GM21526 (cell line): ENCODE results near the gene DDOST.

Experiments used
- ATAC-seq: cut with Tn5 transposase; IDR thresholded peaks from one replicate; pipeline ENCODE4 v1.9.1; 2021; ENCODE audit warnings: moderate library complexity; ENCODE audit not compliant: unreplicated experiment, low FRiP score

The DDOST gene

DNA sequence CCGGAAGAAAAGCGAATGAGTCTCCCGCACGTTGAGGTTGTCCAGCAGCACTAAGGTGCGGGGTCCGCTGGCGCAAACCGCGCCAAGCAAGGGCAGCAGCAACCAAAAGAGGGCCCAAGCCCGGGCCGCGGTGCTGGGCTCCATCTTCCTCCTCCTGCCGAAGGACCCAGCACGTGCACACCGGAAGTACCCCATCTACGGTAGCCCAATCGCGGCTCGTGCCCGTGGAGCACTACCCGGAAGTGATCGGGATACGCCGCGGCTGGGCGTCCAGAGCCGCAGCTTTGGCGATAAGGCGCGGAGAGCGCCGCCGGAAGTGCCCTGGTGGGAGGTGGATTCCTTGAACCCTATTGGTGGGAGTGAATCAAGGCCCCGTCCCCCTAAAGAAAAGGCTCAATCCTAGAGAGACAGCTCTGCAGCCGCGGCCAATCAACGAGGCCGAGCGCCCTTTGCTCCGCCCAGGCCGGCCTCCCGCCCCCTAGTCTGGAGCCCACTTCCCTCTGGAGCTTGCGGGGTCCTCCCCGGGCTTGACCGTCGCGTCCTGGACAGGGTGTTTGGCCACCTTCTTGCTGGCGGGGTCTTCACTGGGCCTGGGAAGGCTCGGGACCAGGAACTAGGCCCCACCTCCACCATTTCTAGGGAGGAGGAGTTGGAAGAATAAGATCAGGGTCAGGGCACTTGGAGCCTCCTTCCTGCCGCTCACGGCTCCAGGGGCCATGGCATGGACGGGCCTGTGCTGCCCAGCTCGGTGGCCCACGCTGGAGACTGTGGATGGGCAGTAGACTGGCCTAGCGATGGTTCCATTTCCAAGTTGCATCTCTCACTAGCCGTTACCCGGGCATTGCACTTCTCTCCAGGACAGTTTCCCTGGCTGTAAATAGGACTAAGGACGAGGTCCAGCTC, at the start of gene DDOST:
Gene DDOST (minus strand): TSS at position 163 of the 903 bp plus-strand sequence. CDS start 19 bp downstream, at position 144.
- ATAC-seq, result peak; percentile 88

DNA sequence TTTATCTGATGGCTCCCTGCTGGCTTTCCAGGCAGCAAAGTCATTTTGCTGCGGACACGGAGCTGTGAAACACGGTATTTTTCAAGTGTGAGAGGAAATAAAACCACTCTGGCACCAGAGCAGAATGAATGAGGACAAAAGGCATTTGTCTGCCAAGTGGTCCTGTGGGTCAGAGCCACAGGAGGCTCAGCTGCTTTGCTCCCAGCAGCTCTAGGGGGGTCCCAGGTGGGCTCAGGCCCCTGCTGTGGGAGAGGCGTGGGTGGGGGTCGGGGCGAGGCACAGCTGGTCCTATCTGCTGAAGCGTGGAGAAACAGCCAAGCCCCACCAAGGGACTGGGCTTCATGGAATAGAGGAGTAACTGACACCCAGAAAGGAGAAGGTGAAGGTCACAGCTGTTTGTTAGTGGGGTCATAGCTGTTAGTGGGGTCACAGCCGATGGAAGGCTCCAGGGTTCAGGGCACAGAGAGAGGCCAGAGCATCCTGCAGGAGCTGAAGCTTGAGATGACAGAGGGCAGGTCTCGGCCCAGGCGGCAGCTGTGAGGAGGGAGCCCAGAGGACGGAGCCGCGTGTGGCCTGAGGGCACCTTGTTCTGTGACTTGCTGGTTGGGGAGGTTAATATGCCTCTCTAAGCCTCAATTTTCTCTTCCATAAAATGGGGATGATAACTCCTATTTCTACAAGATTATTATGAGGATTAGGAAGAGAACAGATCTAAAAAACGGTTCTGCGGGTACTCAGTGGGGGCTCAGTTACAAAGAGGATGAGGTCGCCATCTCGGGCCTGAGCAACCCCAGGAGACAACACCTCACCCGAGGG, 49.5 kb upstream of the DDOST start:
- ATAC-seq, result no peak

DNA sequence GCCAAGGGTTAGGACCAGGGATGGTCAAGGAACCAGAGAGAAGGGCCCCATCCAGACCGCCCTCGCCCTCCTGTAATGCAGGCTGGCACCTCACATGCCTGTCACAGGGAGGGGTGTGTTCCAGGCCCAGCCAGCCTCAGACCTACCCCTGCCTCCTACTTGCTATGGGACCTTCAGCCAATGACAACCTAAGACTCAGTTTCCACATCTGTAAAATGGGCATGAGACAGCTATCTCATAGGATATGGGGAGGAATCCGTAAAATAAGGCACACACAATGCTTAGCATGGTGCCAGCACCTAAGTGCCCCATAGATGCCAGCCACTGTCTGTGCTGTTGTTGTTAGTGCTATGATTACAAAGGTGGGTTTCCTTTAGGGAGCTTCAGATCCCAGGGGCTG, 48.7 kb upstream of the DDOST start:
- ATAC-seq, result no peak

DNA sequence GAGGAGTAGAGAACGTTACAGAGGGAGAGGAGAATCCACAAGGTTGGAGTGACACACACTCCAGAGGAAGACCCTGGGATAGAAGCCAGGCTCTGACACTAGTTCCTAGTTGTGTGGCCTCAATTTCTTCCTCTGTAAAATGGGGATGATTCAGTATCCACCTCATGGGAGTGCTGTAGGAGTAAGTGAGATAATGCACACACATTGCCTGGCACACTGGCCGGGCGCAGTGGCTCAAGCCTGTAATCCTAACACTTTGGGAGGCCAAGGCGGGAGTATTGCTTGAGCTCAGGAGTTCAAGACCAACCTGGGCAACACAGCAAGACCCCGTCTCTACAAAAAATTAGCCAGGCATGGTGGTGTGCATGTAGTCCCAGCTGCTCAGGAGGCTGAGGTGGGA, 47.7 kb upstream of the DDOST start:
- ATAC-seq, result no peak

DNA sequence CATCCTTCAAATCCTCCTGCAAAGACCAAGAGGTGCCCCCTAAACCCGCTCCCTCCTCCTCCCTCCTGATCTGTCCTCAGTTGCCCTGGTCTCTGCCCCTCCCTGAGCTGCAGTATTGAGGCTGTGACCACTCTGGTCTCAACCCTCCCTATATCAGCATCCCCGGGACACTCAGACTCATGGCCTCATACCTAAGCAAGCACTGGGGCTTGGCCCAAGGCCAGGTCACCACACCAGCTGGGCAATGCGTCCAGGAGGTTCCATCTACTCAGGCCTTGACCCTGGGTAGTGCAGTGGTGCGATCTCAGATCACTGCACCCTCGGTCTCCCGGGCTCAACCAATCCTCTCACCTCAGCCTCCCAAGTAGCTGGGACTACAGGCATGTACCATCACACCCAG, 46.9 kb upstream of the DDOST start:
- no peak for ATAC-seq

DNA sequence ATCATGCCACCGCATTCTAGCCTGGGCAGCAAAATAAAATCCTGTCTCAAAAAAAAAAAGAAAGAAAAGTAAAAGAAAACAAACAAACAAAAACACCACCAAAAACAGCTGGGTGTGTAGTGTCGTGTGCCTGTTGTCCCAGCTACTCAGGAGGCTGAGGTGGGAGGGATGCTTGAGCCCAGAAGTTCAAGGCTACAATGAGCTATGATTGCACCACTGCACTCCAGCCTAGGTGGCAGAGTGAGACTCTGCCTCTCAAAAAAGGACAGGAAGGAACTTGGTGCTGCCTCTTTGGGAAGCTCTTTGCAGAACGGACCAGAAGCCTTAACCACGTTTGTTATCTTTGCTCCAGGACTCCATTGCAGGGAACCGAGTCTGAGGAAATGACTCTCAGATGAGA, 45.7 kb upstream of the DDOST start:
- no peak for ATAC-seq

DNA sequence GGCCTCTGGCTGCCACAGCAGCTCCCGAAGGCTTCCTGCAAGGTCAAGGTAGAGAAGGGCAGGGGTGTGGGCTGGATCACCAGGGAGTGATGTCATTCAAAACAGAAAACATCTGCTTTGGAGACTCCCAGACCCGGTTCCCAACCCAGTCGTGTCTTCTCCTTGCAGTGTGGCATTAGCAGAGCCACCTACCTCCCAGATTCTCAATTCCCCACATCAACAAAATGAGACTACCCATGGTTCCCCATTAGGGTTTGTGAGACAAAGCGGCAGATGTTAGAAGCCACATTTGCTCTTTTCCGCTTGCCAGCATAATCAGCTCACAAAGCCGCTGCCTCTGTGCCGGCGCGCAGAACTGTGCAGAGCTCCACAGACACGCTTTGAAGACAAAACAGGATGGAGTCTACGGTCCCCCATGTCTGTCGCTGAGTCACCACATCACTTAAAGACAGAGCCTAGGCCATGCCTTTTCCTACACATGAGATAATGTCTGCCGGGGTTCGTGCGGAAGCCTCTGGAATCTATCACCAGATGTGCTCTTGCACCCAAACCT, 44.1 kb upstream of the DDOST start:
- ATAC-seq, result no peak

DNA sequence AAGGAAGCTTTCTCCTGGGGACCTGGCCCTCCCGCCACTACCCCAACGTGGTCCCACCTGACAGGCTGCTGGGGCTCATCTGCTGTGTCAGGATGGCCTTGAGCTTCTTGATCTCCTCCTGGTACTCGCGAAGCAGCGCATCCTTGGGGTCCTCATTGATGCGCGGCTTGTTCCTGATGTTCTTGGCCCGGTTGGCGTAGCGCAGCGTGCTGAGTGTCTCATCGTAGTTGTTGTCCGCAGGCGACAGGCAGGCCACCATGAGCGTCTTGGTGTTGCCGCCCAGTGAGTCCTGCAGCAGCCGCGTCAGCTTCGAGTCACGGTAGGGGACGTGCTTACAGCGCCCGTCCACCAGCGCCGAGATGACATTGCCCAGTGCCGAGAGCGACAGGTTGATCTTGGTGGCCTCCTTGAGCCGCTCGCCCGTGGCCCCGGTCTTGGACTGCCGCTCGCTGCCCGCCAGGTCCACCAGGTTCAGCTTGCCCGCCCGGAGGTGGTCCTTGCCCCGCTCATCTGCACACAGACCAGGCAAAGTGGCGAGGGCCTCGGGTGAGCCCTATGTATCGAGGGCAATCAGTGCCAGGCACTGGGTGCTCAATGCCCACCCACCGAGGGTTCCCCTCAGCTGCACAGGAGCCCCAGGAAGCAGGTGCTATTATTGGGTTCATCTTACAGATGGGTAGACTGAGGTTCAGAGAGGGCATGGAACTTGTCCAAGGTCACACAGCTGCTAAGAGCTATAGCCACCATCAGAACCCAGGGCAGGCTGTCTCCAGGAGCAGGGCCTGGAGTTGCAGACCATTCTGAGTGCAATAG, 43.4 kb upstream of the DDOST start:
- ATAC-seq, result no peak

DNA sequence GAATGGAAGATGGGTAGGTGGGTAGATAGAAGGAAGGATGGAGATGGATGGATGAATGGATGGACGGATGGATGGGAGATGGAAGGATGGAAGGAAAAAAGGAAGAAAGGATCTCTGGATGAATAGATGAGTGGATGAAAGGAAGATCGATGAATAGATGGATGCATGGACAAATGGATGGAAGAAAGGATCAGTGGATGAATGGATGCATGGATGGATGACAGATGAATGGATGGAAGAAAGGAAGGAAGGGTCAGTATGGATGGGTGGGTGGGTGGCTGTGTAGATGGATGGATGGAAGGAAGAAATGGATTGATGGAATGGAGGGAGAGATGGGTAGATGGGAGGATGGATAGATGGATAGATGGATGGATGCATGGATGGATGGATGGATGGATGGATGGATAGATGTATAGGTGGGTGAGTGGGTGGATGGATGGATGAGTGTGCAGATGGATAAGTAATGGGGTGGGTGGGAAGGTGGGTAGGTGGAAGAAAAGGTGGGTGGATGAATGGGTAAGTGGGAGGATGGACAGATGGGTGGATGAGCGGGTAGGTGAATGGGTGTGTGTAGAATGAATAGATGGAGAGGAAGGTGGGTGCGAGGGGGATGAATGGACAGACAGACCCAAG, 42.1 kb upstream of the DDOST start:
- no peak for ATAC-seq

DNA sequence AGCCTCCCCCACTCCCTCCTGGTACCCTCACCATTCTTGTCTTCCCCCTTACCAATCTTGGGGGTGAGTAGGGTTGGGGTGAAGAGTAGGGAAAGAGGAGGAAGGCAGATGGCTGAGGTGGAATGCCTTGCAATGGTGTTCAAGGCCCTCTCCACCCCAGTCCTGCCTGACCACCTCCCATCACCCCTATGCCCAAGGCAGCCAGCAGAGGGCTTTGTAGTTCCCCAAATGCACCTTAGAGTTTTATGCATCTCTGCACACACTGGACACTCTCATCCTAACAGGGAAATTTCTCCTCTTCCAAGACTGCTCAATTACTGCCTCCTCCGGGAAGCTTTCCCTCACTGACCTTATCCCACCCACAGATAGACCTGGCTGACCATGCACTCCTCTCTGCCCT, 41.2 kb upstream of the DDOST start:
- no peak for ATAC-seq

DNA sequence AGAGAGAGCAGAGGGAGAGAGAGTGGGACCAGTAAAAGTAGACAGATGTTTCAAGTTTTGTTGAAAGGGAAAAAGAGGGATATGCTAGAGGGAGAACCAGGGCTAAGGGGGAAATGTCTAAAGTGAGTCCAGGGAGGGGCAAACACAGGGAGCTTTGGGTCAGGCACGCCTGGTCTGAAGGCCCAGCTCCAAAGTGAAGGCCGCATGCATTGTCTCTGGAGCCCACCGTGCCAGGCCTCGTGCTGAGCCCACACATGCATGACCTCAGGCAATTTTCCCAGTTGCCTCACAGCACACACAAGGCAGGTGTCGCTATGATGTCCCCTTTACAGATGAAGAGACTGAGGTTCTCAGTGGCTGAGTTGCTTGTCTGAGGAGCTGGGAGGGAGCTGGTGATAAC, 40.7 kb upstream of the DDOST start:
- no peak for ATAC-seq

DNA sequence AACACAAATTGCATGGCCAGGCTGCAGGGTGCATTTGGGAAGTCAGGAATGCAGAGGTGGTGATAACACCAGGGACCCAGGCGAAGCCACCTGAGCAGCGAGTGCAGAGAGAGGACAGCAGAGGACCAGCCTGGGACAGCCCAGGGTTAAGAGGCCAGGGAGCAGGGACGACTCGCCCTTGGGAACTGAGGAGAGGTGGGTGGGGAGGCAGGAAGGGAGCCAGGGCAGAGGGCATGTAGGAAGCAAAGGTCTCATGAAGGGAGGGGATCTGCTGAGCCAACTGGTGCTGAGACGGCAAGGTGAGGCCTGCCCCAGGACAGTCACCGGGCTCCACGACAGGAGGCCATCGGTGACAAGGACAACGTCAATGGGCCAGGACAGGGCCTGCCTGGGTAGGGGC, 40.3 kb upstream of the DDOST start:
- ATAC-seq, result no peak

DNA sequence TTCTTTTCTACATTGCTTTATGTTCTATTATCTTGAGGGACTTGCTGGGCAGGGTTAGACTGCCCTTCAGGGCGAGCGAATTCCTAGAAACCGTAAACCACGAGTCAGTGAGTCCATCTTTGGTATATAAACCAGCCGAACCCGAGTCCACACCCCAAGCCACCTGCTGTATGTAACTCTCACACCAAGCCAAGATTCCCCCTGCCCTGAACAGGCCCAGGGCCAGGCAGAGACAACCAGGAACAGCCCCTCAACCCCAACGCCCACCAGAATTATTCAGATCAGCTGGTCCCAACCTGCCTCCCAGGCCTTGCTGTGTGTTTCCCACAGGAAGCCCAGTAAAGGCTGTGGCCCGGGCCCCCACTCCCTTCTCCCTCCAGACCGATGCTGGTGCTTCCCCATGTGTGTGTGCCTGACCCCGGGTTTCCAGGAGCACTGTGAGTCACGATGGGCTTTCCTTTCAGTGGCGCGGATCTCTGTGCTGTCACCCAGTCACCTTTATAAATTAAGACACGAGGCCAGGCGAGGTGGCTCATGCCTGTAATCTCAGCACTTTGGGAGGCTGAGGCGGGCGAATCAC, 39.6 kb upstream of the DDOST start:
- ATAC-seq, result no peak

DNA sequence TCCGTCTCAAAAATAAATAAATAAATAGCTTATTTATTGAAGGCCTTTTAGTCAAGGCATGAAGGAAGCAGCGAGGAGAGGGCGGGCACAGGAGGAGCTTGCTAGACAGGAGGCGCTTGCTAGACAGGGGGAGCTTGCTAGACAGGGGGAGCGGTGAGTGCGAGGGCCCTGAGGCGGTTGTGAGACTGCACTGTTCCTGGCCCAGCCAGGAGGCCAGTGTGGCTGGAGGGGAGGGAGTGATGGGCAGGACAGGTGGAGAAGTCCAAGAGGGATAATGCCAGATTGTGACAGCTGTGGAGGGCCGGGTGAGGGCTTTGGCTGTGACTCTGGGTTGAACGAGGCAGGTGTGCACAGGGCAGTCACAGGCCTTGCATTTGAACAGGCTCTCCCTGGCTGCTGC, 38.4 kb upstream of the DDOST start:
- ATAC-seq, result no peak

DNA sequence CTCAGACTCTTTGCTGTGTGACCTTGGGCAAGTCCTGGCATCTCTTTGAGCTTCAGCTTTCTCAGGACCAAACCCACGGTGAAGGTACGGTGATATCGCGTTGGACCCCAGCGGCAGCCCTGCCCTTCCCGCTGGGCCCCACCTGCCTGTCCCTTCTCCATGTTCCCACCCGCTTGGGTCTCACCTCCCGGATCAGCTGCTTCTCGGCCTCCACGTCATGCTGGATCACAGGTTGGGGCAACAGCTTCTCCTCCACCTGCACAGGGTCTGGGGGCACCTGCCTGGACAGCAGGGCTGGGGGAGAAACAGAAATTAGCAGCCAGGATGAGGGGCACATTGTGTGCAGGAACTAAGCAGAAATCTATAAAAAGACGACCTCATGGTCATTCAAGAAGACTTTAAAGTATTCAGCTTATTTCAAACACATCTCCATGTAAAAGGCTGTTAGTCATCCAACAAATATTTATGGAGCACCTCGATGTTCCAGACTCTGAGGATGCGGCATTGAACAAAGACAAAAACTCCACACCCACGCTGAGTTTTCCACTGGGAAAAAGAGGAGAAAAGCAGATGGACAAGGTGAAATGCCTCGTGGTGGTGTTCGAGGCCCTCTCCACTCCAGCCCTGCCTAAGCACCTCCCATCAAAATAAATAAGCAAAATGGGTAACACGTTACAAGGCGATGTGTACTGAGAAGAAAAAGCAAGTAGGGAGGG, 37.2 kb upstream of the DDOST start:
- ATAC-seq, result no peak

DNA sequence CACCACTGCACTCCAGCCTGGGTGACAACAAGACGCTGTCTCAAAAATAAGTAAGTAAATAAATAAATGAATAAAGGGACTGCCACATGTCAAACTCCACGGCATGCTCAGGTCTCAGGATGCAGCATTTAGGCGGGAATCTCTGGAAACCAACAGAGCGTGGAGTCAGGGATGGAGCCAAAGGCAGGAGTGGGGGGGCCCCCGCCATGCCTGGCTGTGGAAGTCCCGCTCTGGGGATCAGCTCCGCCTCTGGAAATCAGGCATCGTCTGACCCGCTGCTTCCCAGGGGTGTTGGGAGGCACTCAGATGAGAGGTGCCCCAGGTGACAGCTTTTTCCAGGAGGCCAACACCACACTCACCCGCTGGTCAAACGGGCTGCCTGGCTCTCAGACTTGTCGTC, 36.4 kb upstream of the DDOST start:
- no peak for ATAC-seq

DNA sequence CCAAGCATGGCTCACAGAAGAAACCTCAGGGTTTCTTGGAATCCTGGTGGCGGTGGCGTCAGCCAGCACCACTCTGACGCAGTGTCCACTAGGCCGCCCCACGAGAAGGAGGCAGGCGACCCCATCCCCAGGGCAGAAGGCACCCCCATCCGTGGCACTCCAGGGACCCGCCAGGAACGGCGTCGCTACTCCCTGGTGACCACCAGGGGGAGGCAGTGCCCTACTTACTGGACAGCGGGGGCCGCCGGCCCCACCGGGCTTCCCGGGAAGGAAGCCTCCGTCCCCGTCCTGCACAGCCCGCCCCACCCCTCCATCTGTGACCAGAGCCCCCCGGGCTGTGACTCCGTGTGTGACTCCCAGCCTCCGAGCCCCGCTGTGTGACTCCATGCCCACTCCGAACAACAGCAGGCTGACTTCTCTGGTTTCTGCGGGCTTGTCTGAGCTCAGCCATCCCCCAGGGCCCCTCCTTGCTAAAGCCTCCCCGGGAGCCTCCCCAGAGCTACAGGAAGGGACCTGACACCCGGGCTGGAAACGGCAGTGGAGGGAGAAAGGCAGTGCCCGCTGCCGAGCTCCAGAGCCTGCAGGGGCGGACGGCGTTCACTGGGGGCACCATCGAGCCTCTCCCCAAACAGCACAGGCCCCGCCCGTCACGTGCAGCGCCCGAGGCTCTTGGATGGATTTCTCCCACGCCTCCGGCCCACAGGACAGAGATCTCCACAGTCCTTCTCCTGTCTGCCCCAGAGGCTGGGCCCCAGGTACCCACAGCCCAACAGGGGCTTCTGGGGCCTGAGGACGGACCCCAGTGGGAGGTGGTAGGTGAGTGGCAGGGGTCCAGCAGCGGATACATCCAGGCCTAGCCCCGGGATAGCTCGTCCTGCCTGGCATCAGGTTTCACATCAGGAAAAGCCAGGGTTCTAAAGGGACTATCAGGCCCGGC, 35.5 kb upstream of the DDOST start:
- no peak for ATAC-seq

DNA sequence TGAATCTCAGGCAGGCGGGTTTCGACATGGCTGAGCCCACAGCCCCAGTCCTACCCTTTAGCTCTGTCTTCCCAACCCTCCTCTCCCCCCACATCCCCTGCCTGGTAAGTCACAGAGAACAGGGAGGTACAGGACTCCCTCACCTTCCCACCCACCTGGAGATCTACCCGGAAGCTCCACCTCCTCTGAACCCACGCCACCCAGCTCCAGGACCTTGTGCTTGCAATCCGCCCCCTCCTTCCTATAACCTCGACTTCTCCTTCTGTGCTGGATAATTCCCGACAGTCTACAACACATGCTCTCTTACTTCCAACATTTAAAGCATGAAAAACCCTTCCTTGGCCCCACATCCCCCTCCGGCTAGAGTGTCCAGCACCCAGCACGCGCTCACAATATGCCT, 34.3 kb upstream of the DDOST start:
- no peak for ATAC-seq
